ENCODE data around the gene GPR15.

DNA sequence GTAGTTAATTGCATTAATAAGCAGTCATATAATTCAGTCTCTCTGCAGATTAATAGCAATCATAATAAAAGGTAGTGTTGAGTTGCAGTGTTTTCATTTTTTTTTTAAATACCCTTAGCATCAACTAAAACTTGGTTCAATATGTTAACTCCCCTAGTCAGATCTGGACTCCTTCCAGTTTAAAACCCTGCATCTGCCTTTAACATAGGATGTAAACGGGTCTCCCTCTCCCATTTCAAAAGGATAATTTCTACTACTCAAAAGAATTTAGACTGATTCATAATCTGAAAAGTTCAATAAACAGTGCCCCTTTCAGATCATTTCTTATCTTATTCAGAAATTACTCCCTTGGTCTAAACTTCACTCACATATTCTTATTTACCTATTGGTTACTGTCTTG is 50.3 kb downstream of the GPR15 start:
- TF ChIP-seq CREB1 (CRISPR knock-in tag; IDR thresholded peaks at IDR 0.05; ENCODE audit: low read depth) (no peak), POLR2AphosphoS5 (IDR thresholded peaks at IDR 0.05; ENCODE audit: low read depth) (no peak), STAT1 (IDR thresholded peaks at IDR 0.05; ENCODE audit: unreplicated experiment) (no peak)
- TF ChIP-seq, protein P1, sequence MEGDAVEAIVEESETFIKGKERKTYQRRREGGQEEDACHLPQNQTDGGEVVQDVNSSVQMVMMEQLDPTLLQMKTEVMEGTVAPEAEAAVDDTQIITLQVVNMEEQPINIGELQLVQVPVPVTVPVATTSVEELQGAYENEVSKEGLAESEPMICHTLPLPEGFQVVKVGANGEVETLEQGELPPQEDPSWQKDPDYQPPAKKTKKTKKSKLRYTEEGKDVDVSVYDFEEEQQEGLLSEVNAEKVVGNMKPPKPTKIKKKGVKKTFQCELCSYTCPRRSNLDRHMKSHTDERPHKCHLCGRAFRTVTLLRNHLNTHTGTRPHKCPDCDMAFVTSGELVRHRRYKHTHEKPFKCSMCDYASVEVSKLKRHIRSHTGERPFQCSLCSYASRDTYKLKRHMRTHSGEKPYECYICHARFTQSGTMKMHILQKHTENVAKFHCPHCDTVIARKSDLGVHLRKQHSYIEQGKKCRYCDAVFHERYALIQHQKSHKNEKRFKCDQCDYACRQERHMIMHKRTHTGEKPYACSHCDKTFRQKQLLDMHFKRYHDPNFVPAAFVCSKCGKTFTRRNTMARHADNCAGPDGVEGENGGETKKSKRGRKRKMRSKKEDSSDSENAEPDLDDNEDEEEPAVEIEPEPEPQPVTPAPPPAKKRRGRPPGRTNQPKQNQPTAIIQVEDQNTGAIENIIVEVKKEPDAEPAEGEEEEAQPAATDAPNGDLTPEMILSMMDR (conservative IDR thresholded peaks at IDR 0.05; ENCODE audit: low read depth in 2 of 2): no peak
